Activated gamma-delta T cell treated with anti-CD3 and anti-CD28 coated beads, Interleukin-2, amount 50 U/mL, for 16 hours (primary cell): ENCODE data around the gene SPDL1.
"Not testable (repeated sequence)": the region's sequence is repeated elsewhere in the genome, so short reads cannot be mapped to it uniquely, and the experiment has no call there.

Experiments used
- DNase-seq: peaks from one replicate; pipeline ENCODE4 v3.0.0-alpha.2; 2020; ENCODE audit warnings: low read depth

The SPDL1 gene

GRCh38 chr5:169574134-169574646 lies 9.4 kb upstream of the SPDL1 start:
- no peak for DNase-seq

- no peak for DNase-seq
Observed at GRCh38 chr5:169576181-169576598, 7.4 kb upstream of the SPDL1 start.

DNA sequence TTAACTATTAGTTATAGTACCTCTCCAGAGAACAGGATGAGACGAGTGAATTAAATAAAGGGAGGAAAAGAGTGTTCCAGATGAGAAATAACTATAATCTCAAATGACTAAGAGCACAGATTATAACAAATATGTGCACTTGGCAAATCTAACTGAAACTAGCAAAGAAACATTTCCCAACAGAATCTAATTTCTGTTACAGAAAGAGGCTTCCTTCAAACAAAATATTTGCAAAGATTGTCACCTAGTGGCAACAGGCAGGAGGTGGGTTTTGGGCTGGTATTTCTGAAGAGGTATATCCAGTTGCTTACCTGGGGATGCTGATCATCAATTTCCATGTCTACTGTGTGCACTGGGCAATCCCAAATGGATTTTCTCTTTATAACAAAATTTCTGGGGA lies 5.6 kb upstream of the SPDL1 start:
- DNase-seq, result no peak

DNA sequence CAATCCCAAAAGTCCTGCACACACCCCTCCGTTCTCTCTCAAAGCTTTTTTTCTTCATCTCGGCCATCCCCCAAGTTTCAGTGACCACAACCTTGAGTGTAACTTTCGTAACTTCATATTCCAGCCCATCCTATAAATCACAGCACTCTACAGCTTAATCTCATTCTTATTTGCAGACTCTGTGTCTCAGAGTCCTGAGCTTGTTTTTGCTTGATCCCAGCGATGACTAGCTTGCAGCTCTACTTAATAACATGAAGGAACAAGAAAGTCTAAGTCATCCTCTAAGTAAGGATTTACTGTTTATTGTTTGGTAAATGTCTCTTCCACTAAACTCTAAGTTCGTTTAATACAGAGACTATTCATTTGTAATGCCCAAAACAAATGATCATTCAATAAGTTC lies 2.6 kb upstream of the SPDL1 start:
- no peak for DNase-seq

GRCh38 chr5:169581580-169582227 lies 1.9 kb upstream of the SPDL1 start:
- DNase-seq, result peak; percentile 26

DNA sequence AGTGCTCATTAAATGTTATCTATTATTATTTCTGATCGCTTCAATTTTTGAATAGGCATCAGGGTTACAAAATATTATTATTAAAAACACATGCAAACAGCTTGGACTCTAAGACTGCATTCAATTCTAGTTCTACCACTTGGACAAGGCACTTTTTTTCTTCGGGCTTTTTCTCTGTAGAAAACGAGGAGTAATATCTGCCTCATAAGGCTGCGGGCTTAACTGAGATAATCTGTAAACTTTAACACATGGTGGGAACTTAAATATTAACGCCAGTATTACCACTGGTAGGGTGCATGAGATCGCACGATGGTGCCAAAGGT lies 511 bp upstream of the SPDL1 start:
- no peak for DNase-seq

- no peak for DNase-seq
Observed at GRCh38 chr5:169584998-169585451, 1.5 kb downstream of the SPDL1 start.

DNA sequence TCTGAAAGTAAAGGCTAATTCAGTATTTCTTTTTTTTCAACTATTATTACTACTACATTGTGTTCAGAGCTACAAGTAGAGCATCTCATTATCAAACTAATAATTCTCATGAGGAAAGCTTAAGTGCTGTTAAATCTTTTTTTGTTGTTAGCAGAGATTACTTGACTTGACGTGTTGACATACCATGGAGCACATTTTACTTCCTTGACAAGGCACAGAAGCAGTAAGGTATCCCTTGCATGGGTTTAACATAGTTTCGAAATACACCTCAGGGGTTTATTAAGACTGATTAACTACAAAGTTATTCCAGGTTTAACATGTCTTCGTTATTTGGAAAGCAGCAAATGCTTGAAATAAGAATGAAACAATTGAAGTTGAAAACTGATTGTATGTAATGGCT lies 7.0 kb downstream of the SPDL1 start:
- no peak for DNase-seq

GRCh38 chr5:169591636-169592035 lies 8.1 kb downstream of the SPDL1 start:
- DNase-seq, result no peak

DNA sequence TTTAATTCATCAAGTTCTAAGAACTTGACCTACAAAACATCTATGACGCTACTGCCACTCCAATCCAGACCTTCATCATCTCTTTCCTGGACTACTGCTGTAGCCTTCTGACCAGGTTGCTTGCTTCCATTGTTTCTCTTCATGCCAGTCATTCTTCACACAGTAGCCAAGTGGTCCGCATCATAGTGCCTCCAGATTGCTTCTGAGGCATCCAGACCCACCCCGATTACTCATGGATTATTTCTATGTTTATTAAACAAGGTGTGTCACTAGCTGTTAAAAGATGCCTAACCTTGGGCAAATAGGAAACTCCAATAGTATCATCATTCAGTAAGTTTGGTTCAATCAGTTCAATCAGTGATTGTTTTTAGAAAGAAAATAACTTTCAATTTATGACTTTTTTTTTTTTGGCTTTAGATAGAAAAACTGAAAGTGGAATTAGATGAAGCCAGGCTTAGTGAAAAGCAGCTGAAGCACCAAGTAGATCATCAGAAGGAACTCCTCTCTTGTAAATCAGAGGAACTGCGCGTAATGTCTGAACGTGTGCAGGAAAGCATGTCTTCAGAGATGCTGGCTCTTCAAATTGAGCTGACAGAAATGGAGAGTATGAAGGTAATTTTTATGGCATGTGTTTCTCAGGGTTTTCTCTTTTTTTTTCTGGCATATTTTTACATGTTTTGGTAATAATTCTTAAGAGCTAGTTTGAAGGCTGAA lies 9.5 kb downstream of the SPDL1 start:
- DNase-seq, result no peak

- no peak for DNase-seq
Observed at GRCh38 chr5:169595172-169595820, 11.7 kb downstream of the SPDL1 start.

- DNase-seq, result no peak
Observed at GRCh38 chr5:169599451-169599850, 15.9 kb downstream of the SPDL1 start.

- DNase-seq, result no peak
Observed at GRCh38 chr5:169602535-169602934, 19.0 kb downstream of the SPDL1 start.

GRCh38 chr5:169606279-169606678 lies 22.7 kb downstream of the SPDL1 start:
- no peak for DNase-seq

GRCh38 chr5:169607882-169608281 lies 24.3 kb downstream of the SPDL1 start:
- DNase-seq, result no peak

DNA sequence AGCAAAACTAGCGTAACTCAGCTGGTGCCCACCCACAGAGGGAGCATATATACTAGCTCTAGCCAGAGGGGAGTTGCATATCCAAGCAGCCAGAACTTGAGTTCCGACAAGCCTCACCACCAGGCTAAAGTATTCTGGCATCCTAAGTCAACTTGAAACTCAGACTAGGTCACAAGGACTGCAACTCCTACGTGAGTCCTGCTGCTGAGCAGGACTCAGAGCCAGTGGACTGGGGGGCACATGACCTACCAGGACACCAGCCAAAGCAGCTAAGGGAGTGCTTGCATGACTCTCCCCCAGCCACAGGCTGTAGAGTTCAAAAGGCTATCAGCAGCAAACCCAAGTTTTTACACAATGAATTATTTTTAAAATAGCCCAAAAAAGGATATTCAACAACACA lies 26.1 kb downstream of the SPDL1 start:
- no peak for DNase-seq

- no peak for DNase-seq
Observed at GRCh38 chr5:169610606-169611005, 27.0 kb downstream of the SPDL1 start.

GRCh38 chr5:169615561-169615960 lies 32.0 kb downstream of the SPDL1 start:
- no peak for DNase-seq

GRCh38 chr5:169624307-169624706 lies 40.7 kb downstream of the SPDL1 start:
- DNase-seq, result not testable (repeated sequence)

DNA sequence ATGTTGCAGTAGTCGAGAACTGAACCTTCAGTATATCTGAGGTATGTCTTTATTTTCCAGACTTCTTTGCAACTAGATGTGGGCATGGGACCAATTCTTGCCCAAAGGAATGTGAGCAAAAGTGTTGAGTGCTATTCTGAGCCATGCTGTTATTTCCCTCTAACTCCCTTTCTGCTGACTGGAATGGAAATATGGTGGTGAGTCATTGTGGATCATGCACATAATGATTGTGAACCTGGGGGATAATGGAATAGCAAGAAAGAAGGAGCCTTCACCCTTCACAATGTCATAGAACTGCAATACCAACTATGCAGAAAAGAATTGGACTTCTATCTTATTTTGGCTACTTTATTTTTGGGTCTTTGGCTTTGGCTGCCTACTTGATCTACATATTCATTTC lies 43.2 kb downstream of the SPDL1 start:
- DNase-seq, result no peak

DNA sequence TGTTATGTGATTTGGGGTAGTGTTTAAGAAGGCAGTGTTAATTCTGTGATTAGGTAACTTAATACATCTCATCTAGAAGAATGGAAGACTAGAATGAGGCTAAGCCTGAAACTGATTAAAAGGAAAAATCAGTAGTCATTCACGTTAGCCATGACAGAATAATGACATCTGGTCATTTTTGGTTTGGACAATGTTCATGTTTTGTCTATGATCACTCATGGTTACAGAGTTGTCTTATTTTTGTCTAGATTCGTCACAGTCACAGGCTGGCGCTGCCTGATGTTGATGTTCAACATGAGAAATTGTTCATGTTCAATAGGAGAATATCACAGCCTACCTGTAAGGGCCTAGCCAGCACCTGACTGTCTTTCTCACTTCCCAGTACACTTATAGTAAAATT lies 44.0 kb downstream of the SPDL1 start:
- no peak for DNase-seq

GRCh38 chr5:169628892-169629291 lies 45.3 kb downstream of the SPDL1 start:
- DNase-seq, result no peak

DNA sequence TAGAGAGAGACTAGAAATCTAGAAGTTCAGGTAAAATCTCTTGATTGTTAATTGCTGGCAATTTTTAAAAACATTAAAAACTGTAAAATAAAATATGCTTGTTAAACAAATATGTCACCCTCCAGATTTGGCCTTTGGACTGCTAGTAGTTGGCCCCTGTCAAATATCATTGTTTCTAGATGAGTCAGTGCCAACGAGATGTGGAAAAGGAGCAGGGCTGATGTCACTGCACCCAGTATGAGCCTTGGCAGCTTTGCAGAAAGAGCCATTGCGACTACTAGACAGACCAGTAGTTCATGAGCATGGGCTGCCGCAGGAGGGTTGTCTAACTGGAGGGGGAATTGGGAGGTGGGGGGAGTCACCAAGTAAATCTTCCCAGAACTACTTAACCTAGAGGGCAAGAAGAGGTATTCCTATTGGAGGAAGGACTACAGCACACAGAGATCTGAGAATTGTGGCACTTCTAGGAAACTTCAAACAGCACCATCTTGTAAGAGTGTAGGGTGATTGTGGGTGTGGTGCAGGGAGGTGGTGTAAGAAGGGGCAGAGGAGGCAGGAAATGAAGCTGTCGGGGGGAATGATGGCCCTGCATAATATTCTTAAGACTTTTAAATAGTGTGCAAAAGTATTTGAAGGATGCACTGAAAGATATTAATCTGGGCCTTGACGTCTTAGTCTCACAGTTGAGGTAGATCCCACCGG lies 46.4 kb downstream of the SPDL1 start:
- no peak for DNase-seq
